Daoy (cell line): Measurements from ENCODE around the gene ALS2CL. TPM values are rescaled to one million over a fixed set of nuclear protein-coding genes. Genes with fewer than 3 reads are reported as not detected.
"Not testable (repeated sequence)": the region's sequence is repeated elsewhere in the genome, so short reads cannot be mapped to it uniquely, and the experiment has no call there.

ENCODE experiments used
- DNase-seq: peaks from one replicate; pipeline ENCODE4 v3.0.0-alpha.2; 2015; ENCODE audit warnings: low read depth
- total RNA-seq: library from RNA; depleted of rRNA; stranded (reverse); fragments of >200 nt; shearing (Covaris generic); gene quantifications from 2 replicates; pipeline ENCODE4 v1.2.3, GENCODE V29; 2014; rRNA removed

Gene ALS2CL
- 0.74 and 0.86 TPM in 2 replicates for total RNA-seq

GRCh38 chr3:46693038-46693891, at the start of gene ALS2CL:
Gene ALS2CL (minus strand): TSS chr3:46693679. CDS start chr3:46689440, 4,239 bp downstream.
- DNase-seq: peak; percentile 47

- DNase-seq: no peak
Measured at GRCh38 chr3:46742992-46743585, 49.6 kb upstream of the ALS2CL start.

GRCh38 chr3:46739565-46739964, 46.1 kb upstream of the ALS2CL start:
- not testable (repeated sequence) for DNase-seq

- DNase-seq: no peak
Measured at GRCh38 chr3:46737329-46737731, 43.9 kb upstream of the ALS2CL start.

- no peak for DNase-seq
Measured at GRCh38 chr3:46736006-46736872, 42.8 kb upstream of the ALS2CL start.

GRCh38 chr3:46734773-46735172, 41.3 kb upstream of the ALS2CL start:
- DNase-seq: no peak

- DNase-seq: peak; percentile 16
Measured at GRCh38 chr3:46733026-46733800, 39.7 kb upstream of the ALS2CL start.

- DNase-seq: no peak
Measured at GRCh38 chr3:46731795-46732194, 38.3 kb upstream of the ALS2CL start.

GRCh38 chr3:46730819-46731218, 37.3 kb upstream of the ALS2CL start:
- no peak for DNase-seq

- no peak for DNase-seq
Measured at GRCh38 chr3:46729038-46729437, 35.6 kb upstream of the ALS2CL start.

- no peak for DNase-seq
Measured at GRCh38 chr3:46725621-46726314, 32.3 kb upstream of the ALS2CL start.

GRCh38 chr3:46724424-46724823, 30.9 kb upstream of the ALS2CL start:
- no peak for DNase-seq

GRCh38 chr3:46722443-46722842, 29.0 kb upstream of the ALS2CL start:
- no peak for DNase-seq

- DNase-seq: no peak
Measured at GRCh38 chr3:46721009-46721408, 27.5 kb upstream of the ALS2CL start.

- no peak for DNase-seq
Measured at GRCh38 chr3:46719735-46720271, 26.3 kb upstream of the ALS2CL start.

GRCh38 chr3:46719044-46719565, 25.6 kb upstream of the ALS2CL start:
- DNase-seq: no peak

GRCh38 chr3:46717447-46718231, 24.2 kb upstream of the ALS2CL start, which contains the start of gene PRSS50:
Gene PRSS50 (minus strand): TSS chr3:46717869. CDS start chr3:46717824, 45 bp downstream.
- DNase-seq: no peak

- no peak for DNase-seq
Measured at GRCh38 chr3:46716461-46717441, 23.3 kb upstream of the ALS2CL start.
